T47D (cell line): Measurements from ENCODE around the gene ZNF496.
"Not testable (repeated sequence)": the region's sequence is repeated elsewhere in the genome, so short reads cannot be mapped to it uniquely, and the experiment has no call there.

ENCODE experiments used
- DNase-seq, 2 experiments: peaks; one replicate each; pipeline versions ENCODE4 v3.0.0 to v3.0.0-alpha.2; 2011 to 2012; ENCODE audit warnings: low read depth in 1 of 2, low spot score in 1 of 2
- JUND ChIP-seq: IDR thresholded peaks from 2 replicates; pipeline ENCODE4 v1.6.1; 2012; ENCODE audit warnings: low read depth
- in situ Hi-C: cut with HindIII; loops from 2 replicates; pipeline ENCODE4 v1.10.0; 2016; ENCODE audit warnings: low sequenced_read_pairs, low pct_unique_long_range_greater_than_20kb

The ZNF496 gene

DNA sequence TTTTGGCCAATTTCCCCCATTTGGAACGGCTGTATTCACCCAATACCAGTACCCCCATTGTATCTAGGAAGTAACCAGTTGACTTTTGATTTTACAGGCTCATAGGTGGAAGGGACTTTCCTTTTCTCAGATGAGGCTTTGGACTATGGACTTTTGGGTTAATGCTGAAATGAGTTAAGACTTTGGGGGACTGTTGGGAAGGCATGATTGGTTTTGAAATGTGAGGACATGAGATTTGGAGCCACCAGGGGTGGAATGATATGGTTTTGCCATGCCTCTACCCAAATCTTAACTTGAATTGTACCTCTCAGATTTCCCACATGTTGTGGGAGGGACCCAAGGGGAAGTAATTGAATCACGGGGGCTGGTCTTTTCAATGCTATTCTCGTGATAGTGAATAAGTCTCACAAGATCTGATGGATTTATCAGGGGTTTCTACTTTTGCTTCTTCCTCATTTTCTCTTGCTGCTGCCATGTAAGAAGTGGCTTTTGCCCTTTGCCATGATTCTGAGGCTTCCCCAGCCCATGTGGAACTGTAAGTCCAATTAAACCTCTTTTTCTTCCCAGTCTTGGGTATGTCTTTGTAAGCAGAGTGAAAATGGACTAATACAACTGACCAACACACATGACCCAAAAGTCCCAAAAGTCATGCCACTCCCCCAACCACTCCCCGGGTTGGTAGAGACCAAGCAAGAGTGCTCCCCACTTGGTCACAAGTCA, 35.4 kb upstream of the ZNF496 start:
- in situ Hi-C loops, result no loop called here
- no peak for DNase-seq
- no peak for TF ChIP-seq JUND

DNA sequence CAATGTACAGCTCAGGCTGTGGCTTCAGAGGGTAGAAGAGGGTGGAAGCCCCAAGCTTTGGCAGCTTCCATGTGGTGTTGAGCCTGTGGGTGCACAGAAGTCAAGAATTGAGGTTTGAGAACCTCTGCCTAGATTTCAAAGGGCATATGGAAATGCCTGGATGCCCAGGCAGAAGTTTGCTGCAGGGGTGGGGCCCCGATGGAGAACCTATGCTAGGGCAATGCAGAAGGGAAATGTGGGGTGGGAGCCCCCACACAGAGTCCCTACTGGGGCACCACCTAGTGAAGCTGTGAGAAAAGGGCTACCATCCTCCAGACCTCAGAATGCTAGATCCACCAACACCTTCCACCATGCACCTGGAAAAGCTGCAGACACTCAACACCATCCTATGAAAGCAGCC, 34.7 kb upstream of the ZNF496 start:
- DNase-seq, in situ Hi-C loops: not testable (repeated sequence)

DNA sequence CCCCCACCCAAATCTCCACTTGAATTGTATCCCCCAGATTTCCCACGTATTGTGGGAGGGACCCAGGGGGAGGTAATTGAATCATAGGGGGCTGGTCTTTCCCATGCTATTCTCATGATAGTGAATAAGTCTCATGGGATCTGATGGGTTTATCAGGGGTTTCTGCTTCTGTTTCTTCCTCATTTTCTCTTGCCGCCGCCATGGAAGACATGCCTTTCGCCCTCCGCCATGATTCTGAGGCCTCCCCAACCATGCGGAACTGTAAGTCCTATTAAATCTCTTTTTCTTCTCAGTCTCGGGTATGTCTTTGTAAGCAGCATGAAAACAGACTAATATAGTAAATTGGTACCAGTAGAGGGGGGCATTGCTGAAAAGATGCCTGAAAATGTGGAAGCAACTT, 33.4 kb upstream of the ZNF496 start:
- DNase-seq, result no peak
- no peak for TF ChIP-seq JUND

DNA sequence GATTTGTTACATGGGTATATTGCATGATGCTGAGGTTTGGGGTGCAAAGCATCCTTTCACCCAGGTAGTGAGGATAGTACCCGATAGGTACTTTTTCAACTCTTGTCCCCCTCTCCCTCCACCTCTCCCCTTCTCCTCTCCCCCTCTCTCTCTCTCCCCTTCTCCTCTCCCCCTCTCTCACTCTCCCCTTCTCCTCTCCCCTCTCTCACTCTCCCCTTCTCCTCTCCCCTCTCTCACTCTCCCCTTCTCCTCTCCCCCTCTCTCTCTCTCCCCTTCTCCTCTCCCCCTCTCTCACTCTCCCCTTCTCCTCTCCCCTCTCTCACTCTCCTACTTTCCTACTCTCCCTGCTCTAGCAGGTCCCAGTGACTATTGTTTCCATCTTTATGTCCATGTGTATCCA, 31.3 kb upstream of the ZNF496 start:
- in situ Hi-C loops, DNase-seq: not testable (repeated sequence)

More for the DNA sequence above, 33.4 kb upstream of the ZNF496 start:
- in situ Hi-C loops, result no loop called here

DNA sequence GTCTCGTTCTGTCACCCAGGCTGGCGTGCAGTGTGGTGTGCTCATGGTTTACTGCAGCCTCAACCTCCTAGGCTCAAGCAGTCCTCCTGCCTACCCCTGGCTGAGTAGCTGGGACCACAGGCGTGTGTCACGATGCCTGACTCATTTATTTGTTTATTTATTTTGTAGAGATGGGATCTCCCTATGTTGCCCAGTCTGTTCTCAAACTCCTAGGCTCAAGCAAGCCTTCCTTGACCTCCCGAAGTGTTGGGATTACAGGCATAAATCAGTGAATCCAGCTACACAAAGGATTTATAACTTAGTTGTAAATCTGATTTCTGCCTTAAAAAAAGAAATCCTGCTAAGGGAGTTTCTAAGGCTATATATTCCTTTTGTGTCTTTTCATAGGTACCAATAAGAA, 30.5 kb upstream of the ZNF496 start:
- in situ Hi-C loops, result no loop called here
- TF ChIP-seq JUND, result no peak
- DNase-seq, result no peak

DNA sequence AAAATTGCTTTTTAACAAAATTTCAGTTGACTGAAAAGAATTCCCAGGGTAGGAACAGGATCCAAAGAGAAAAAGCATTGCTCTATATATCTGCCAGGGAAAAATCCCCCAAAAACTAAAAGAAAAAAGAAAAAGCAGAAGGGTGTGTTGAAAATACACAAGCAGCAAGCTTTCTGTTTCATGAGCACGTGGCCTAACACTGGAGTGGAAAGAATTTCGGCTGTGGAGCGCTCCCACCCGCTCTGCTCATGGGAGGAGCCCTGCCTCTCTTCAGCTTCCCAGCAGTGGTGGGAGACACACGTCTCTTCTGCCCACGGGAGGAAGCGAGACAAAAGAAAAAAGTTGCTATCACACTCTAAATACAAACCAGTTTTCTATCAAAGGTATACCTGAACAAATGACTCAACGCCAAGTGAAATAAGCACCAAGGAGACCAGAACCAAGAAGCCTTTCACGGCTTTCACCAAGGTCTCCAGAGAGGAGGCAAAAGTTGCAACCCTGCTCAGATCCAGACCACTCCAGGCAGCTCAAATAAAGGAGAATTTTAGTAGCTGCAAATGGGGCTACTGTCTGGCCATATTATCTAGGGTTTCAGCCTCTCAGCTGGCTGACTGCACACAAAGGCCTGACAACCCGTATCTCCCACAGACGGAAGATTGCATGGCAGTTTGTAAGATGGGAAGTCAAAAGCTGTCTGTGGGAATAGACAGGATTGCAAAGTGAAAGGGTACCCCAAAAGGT, 29.5 kb upstream of the ZNF496 start:
- no peak for DNase-seq
- in situ Hi-C loops, result no loop called here

DNA sequence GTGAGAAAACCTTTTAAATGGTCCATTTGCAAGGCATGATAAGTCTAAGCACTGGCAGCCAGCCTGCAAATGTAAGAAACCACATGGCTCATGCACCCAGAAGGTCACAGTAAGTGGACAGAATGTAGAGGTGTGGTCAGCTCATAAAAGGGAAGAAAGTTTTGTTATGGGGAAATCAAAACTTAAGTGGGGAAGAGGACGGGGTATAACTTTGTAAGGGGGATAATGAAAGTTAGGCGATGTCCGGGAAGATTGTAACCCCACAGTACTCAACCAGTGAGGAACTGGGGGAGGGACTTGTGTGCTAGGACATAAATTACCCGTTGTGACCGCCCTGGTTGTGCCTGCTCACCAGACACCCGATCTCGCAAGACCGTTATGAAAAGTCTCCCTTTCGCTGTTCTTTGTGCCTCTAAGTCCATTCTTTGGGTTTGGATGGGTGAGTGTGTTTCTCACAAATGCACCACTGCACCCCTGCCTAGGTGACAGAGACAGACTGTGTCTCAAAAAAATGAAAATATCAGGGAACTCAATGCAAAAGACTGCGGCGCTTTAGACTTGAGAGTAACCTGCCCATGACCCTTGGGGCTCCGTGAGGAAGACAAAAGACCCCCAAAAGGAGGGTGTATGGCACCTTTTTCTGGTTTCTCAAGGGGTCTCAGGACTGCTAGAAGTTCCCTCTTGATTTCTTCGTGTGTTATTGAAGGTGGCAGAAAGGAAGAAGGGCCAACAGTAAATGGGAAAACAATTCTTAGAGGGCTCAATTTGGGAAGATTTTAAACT, 28.6 kb upstream of the ZNF496 start:
- in situ Hi-C loops, result no loop called here
- DNase-seq, result no peak
- no peak for TF ChIP-seq JUND

More for the DNA sequence above, 29.5 kb upstream of the ZNF496 start:
- no peak for TF ChIP-seq JUND

DNA sequence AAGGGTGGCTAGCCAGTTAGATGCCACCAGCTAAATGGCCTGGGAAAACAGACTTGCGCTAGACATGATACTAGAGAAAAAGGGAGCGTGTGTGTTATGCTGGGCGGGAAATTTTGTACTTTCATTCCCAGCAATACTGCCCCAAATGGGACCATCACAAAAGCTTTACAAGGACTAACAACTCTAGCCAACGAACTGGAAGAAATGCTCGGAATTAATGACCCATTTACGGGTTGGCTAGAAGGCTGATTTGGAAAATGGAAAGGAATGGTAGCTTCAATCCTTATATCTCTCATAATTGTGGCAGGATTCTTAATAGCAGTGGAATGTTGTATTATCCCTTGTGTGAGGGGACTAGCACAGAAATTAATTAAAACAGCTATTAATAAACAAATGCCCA, 27.9 kb upstream of the ZNF496 start:
- in situ Hi-C loops, result no loop called here
- TF ChIP-seq JUND, result no peak
- no peak for DNase-seq

DNA sequence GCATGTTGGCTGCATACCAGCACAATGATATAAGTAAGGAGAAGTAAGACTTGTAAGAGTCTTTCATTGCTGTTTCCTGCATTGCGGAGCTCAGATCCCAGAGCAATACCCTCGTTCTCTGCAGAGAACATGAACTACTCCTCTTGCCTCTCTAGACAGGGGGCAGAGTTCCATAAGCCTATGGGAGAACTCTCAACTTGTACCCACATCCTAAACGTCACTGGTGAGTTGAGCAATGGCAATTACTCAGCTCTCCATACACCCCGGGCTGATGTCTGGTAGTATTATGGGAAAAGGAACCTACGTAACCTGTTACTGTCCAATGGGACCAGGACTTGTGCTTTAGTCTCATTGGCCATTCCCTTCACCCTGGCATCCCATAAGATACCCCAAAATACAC, 27.3 kb upstream of the ZNF496 start:
- in situ Hi-C loops, result no loop called here
- no peak for TF ChIP-seq JUND
- no peak for DNase-seq

DNA sequence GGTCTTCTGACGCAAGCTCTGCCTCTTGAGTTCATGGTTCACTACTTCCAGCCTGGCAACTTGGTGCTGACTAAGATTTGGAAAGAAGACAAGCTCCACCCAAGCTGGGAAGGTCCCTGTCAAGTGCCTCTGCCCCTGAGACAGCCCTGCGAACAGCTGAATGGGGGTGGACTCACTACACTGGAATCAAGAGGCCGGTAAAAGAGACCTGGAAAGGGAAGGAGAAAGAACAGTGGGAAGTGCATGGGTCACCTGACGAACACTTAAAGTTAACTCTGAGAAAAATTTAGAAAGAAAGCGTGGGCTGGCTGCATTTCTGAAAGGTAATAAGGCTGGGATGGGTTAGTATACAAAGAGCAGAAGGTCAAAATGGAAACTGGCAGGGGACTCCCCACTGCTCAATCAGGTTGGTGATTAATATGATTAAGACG, 26.1 kb upstream of the ZNF496 start:
- TF ChIP-seq JUND, result no peak
- DNase-seq, result no peak
- in situ Hi-C loops, result no loop called here

DNA sequence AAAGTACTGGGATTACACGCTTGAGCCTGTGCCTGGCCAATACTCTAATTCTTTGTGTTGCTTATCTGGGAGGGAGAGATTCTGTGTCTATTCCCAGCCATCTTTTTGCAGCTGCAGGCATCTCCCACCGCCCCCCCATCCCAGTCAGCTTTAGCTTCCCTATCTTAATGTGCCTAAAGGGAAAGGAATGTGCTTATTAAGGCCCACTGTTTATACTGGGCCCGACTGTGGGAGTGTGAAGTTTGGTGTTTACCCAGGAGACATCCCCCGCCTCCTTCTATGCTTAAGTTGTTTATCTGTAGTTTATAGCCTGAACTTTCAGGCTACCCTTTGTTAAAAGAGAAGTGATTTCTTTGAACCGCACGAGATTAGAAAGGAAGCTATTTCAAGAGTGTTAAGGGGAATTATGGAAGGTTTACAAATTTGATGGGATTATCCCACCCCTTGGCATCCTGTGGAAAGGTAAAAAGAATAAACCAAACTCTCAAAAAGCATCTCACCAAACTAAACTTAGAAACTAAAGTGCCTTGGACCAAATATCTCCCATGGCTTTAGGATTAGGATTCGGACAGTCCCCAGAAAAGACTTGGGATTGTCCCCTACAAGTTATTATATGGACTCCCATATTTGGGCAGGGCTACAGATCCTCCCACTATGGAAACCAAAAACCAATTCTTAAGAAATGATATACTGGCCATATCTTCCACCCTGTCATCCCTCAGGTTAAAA, 25.5 kb upstream of the ZNF496 start:
- no peak for DNase-seq
- TF ChIP-seq JUND, result no peak
- in situ Hi-C loops, result no loop called here

DNA sequence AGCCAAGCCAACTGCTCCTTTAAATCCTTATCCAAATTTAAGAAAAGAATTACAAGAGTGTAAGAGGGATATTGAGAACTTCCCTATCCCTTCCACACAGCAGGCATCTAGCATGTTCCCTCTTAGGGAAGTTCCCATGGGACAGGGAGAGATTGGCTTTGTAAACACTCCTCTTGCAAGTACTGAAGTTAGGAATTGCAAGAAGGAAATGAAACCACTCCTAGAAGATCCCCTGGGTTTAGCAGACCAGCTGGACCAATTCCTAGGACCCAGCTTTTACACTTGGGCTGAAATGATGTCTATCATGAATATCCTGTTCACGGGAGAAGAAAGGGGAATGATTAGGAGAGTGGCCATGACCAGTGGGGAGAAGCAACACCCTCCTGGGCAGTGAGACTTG, 23.5 kb upstream of the ZNF496 start:
- in situ Hi-C loops, DNase-seq: not testable (repeated sequence)

DNA sequence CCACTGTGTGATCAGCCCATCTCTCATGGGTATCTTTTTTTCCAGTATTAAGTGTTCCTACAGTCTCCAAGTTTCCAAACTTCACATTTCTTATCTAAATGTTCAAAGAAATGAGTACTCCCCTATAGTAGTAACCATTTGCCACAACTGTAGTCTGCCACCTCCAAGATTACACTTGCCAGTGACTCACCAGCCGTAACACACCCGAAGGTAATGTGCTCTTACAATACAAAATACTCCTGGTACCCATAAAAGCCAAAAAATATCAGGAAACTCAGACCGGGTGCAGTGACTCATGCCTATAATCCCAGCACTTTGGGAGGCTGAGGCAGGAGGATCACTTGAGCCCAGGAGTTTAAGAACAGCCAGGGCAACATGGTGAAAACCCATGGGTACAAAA, 20.5 kb upstream of the ZNF496 start:
- in situ Hi-C loops, result no loop called here
- no peak for DNase-seq
- TF ChIP-seq JUND, result no peak
